ENCODE results near the gene BCL3. TPM values are rescaled to one million over a fixed set of nuclear protein-coding genes. Genes with fewer than 3 reads are reported as not detected.
A peak's percentile ranks its signal among the peaks of the same experiment; 100 is the strongest.

The BCL3 gene
- total RNA-seq, 1 donor from 2014 or later = 18.3 TPM

DNA sequence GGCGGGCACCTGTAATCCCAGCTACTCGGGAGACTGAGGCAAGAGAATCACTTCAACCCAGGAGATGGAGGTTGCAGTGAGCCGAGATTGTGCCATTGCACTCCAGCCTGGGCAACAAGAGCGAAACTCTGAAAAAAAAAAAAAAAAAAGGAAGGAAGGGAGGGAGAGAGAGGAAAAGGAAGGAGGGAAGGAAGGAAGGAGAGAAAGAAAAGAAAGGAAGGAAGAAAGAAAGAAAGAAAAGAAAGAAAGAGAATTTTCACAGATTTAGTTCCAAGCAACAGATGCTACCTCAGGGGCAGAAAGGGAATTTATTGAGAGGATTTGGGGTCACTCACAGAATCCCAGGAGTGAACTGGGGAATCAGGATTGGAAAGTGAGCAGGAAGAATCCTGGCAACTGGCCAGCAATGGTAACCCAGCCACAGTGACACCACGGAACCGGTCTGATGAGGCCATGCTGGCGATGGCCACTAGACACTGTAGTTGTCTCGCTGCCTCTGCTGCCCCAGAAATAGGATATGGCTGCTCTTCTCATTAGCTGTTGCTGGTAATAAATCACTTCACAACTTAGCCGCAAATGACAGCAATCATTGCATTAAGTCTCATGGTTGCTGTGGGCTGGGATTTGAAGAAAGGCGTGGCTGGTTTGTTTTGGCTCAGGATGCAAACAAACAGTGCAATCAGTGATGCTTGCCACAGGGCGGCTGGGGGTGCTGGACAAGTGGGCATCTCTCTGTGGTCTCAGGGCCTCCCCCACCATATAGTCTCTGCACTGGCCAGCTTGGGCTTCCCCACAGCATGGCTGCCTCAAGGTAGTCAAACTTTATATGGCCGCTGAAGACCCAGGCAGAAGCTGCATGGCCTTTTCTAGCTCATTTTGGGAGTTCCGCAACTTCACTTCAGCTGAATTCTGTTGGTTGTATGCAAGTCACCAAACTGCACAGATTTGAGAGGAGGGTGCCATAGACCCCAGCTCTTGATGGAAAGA is 55.2 kb downstream of the BCL3 start:
- ATAC-seq (no peak), DNase-seq (ENCODE audit: missing footprints) (no peak)
- intact Hi-C loops (cut with DNase I) = no loop called here

DNA sequence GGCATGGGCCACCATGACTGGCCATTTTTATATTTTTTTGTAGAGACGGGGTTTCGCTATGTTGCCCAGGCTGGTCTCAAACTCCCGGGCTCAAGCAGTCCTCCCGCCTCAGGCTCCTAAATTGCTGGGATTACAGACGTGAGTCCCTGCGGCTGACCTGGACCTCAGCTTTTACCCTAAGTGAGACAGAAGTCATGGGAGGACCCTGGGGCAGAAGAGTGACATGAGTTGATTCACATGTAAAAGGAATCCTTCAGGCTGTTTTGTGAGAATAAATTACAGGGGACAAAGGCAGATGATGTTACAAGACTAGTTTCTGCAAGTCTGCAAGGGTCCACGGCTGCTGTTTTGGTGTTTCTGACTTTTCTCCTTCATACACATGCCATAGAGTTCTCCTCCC is 57.8 kb downstream of the BCL3 start:
- intact Hi-C loops (cut with DNase I) = no loop called here
- no peak for ATAC-seq
- no peak for DNase-seq (ENCODE audit: missing footprints)

DNA sequence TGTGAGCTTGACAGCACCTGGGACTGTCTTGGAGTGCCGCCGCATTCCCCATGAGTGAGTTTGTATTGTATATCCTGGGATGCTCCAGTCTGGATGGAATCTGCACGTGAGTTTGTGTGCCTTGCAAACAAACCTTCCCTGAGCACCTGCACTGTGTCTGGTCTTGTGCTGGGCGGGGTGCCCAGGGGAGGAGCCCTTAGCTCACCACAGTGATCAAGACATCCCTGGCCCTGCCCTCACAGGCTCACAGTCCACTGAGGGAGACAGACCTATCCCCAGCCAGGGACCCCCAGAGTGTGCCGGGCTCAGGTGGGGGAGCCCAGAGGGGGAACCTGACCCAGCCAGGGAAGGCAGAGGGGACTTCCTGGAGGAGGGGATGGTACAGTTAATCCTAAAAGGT is 58.7 kb downstream of the BCL3 start:
- no peak for ATAC-seq
- intact Hi-C loops (cut with DNase I) = no loop called here
- no peak for DNase-seq (ENCODE audit: missing footprints)

DNA sequence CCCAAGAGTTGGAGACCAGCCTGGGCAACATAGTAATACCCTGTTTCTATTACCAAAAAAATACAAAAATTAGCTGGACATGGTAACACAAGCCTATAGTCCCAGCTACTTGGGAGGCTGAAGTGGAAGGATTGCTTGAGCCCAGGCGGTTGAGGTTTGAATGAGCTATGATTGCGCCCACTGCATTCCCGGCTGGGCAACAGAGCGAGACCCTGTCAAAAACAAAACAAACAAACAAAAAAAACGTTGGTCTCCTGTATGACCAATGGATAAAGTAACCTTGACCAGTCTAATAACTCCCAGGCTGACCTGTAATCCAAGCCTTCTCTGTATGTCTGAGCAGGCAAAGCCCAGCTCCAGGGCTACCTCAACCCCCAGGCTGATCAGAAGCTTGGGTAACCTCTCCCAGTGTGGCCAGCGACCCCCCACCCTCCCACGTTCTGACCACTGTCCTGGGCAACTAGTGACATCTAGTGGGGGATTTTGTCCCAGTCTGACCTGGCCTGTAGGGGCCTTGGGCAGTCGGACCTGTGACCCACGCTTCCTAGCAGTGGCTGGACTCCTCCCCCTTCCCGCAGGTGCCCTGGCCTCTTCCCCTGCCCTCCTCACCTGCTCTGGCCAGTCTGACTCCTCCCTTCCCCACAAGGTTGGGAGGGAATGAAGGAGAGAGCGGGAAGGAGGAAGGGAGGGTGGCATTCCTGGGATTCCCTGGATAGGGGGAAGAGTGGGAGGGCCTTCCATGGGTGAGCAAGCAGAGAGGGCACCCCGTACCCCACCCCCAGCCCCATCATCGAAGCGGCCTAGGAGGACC is 59.3 kb downstream of the BCL3 start:
- peak; percentile 55 for ATAC-seq
- DNase-seq (ENCODE audit: missing footprints) = no peak
- intact Hi-C loops (cut with DNase I) = loop anchor here (2.0 kb wide), 1 partner anchor 15 kb away; no protein-coding TSS in a partner anchor

DNA sequence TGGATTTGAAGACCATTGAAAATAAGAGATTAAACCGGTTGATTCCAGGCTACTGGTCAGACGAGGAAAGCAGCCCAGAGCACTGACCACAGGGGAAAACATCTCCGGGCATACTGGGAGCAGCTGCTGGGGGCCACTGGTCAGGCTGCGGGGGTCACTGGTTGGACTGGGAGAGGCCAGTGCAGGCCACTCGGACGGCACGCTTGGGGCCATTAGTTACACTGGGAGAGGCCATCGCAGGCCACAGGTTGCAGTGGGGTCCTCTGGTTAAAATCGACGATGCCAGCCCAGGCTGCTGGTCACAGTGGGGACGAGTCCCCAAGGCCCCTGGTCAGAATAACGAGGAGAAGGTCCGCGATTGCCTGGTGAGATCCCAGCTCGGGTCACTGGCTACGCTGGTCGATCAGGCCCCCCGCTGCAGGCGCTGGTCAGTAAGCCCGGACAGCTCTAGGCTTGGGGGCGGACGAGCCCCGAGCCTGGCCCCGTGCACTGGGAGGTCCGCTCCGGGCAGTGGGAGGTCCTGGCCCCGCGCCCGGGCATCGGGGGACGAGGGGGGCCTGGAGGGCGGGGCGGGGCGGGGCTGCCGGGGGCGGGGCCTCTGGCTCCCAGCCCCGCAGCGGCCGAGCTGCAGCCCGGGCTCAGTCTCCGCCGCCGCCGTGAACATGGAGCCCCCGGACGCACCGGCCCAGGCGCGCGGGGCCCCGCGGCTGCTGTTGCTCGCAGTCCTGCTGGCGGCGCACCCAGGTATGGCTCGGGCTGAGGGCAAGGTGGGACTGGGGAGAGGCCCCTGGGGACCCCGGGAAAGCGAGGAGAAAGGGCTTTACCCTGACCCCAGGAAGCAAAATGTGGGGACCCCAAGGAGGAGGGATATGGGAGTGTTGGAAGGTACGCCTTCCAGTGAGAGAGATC is 60.2 kb downstream of the BCL3 start, which contains the start of gene BCAM:
Gene BCAM (plus strand): TSS at position 641 of the 909 bp plus-strand sequence. CDS start 22 bp downstream, at position 663.
- intact Hi-C loops (cut with DNase I) = loop anchor here (2.0 kb wide), 1 partner anchor 14 kb away; no protein-coding TSS in a partner anchor

More for the DNA sequence above, 60.2 kb downstream of the BCL3 start, which contains the start of gene BCAM:
- ATAC-seq = peak; percentile 90
- DNase-seq (ENCODE audit: missing footprints) = peak; percentile 90

Small RNAs within 50 kb of the gene (microRNA-seq; reads per million reads assigned to microRNA genes)
- gene MIR8085 = not detected

Other genes with a start within 250 kb of the BCL3 start
- 4.5 TPM for gene ZNF180, start 248.2 kb upstream of the BCL3 start, total RNA-seq
- not detected for gene CEACAM20, start 219.0 kb upstream of the BCL3 start, total RNA-seq
- gene IGSF23, start 135.1 kb upstream of the BCL3 start, total RNA-seq = not detected
- gene PVR, start 104.8 kb upstream of the BCL3 start, total RNA-seq = 38.0 TPM
- gene CEACAM19, start 77.2 kb upstream of the BCL3 start, total RNA-seq = 2.8 TPM
- not detected for gene CEACAM16, start 49.6 kb upstream of the BCL3 start, total RNA-seq
- not detected for gene CBLC, start 29.2 kb downstream of the BCL3 start, total RNA-seq
- 91.9 TPM for gene BCAM, start 60.4 kb downstream of the BCL3 start, total RNA-seq
- gene NECTIN2, start 97.6 kb downstream of the BCL3 start, total RNA-seq = 41.8 TPM
- gene TOMM40, start 142.5 kb downstream of the BCL3 start, total RNA-seq = 45.3 TPM
- 9.9 TPM for gene APOE, start 157.1 kb downstream of the BCL3 start, total RNA-seq
- gene APOC1, start 165.9 kb downstream of the BCL3 start, total RNA-seq = 1.4 TPM
- not detected for gene APOC4, start 193.5 kb downstream of the BCL3 start, total RNA-seq
- not detected for gene APOC2, start 197.3 kb downstream of the BCL3 start, total RNA-seq
- gene CLPTM1, start 206.7 kb downstream of the BCL3 start, total RNA-seq = 90.1 TPM

All from Right ventricle myocardium inferior (tissue), 1 donor.